Skeletal muscle tissue (tissue), 4 donors: ENCODE measurements around the gene TRPC1. TPM values are rescaled to one million over a fixed set of nuclear protein-coding genes. Genes with fewer than 3 reads are reported as not detected.

Experiments used
- H3K27ac ChIP-seq: one replicate; pipeline ENCODE4 v1.7.0; 2013; ENCODE audit warnings: mild to moderate bottlenecking, low read depth, low read length, inconsistent platforms
- H3K27me3 ChIP-seq, 3 donors: one replicate each; pipeline ENCODE4 v1.7.0; 2013; ENCODE audit warnings: low read length in 3 of 3; ENCODE audit not compliant: control insufficient read depth in 3 of 3, insufficient read depth in 3 of 3
- H3K36me3 ChIP-seq, 3 donors: one replicate each; pipeline ENCODE4 v1.7.0; 2013; ENCODE audit warnings: low read length in 3 of 3; ENCODE audit not compliant: control insufficient read depth in 3 of 3, insufficient read depth in 3 of 3
- H3K4me1 ChIP-seq, 3 donors: one replicate each; pipeline ENCODE4 v1.7.0; 2013; ENCODE audit warnings: low read length in 3 of 3, mild to moderate bottlenecking in 3 of 3; ENCODE audit not compliant: control insufficient read depth in 3 of 3, insufficient read depth in 3 of 3
- H3K4me3 ChIP-seq, 3 donors: one replicate each; pipeline ENCODE4 v1.7.0; 2013; ENCODE audit warnings: low read length in 3 of 3
- H3K9ac ChIP-seq, 3 donors: one replicate each; pipeline ENCODE4 v1.7.0; 2013; ENCODE audit warnings: low read length in 3 of 3, mild to moderate bottlenecking in 3 of 3, moderate library complexity in 2 of 3, low read depth in 1 of 3
- H3K9me3 ChIP-seq, 3 donors: one replicate each; pipeline ENCODE4 v1.7.0; 2013; ENCODE audit warnings: low read length in 3 of 3; ENCODE audit not compliant: control insufficient read depth in 3 of 3
- total RNA-seq: library from RNA; depleted of rRNA; stranded (reverse); fragments of >200 nt; gene quantifications from one replicate; pipeline ENCODE4 v1.2.3, GENCODE V29; 2014
- donor health status: Osteomylitis.

The TRPC1 gene
- total RNA-seq = 32.9 TPM

GRCh38 chr3:142723968-142724681 lies at the start of gene TRPC1:
TSS of gene TRPC1 (plus strand) at chr3:142724034. CDS start at chr3:142724560, 526 bp downstream.
- H3K4me1 ChIP-seq = peaks cover 0 to 7% (median 2%) of the 10 kb centered on the region in 3 donors
- H3K9me3 ChIP-seq = no peaks in the 10 kb centered on the region
- H3K4me3 ChIP-seq = peak within 1 kb of the TSS; percentile 78 to 87 (median 81)
- H3K27ac ChIP-seq = peak within 1 kb of the TSS; percentile 54
- H3K9ac ChIP-seq = peak within 1 kb of the TSS; percentile 67 to 80 (median 76)
- H3K36me3 ChIP-seq = no peaks in the 10 kb centered on the region
- H3K27me3 ChIP-seq = peaks cover 0 to 8% (median 5%) of the 10 kb centered on the region in 3 donors

- H3K27me3 ChIP-seq = no peaks in the 10 kb centered on the region
- no peaks in the 10 kb centered on the region for H3K36me3 ChIP-seq
- no peak overlapping the region for H3K9ac ChIP-seq
- H3K9me3 ChIP-seq = no peaks in the 10 kb centered on the region
- H3K4me3 ChIP-seq = no peak overlapping the region
- no peak overlapping the region for H3K27ac ChIP-seq
- H3K4me1 ChIP-seq = no peaks in the 10 kb centered on the region
Measured at GRCh38 chr3:142676151-142676550, 47.7 kb upstream of the TRPC1 start.

- Histone ChIP-seq H3K4me1 (no peaks in the 10 kb centered on the region), H3K9me3 (no peaks in the 10 kb centered on the region)
Measured at GRCh38 chr3:142680710-142681109, 43.1 kb upstream of the TRPC1 start.

GRCh38 chr3:142690613-142691012 lies 33.2 kb upstream of the TRPC1 start:
- H3K4me3 ChIP-seq = no peak overlapping the region
- no peaks in the 10 kb centered on the region for H3K27me3 ChIP-seq
- H3K36me3 ChIP-seq = no peaks in the 10 kb centered on the region
- H3K9ac ChIP-seq = no peak overlapping the region
- H3K9me3 ChIP-seq = no peaks in the 10 kb centered on the region
- H3K4me1 ChIP-seq = no peaks in the 10 kb centered on the region
- no peak overlapping the region for H3K27ac ChIP-seq

More at GRCh38 chr3:142680710-142681109, 43.1 kb upstream of the TRPC1 start:
- Histone ChIP-seq H3K9ac (no peak overlapping the region), H3K27ac (no peak overlapping the region), H3K36me3 (no peaks in the 10 kb centered on the region), H3K4me3 (no peak overlapping the region), H3K27me3 (no peaks in the 10 kb centered on the region)

- H3K27me3 ChIP-seq = no peaks in the 10 kb centered on the region
- no peaks in the 10 kb centered on the region for H3K9me3 ChIP-seq
- no peaks in the 10 kb centered on the region for H3K4me1 ChIP-seq
Measured at GRCh38 chr3:142691527-142691926, 32.3 kb upstream of the TRPC1 start.

GRCh38 chr3:142693136-142693853 lies 30.5 kb upstream of the TRPC1 start:
- H3K27me3 ChIP-seq = no peaks in the 10 kb centered on the region
- H3K9ac ChIP-seq = no peak overlapping the region
- no peak overlapping the region for H3K4me3 ChIP-seq
- H3K9me3 ChIP-seq = no peaks in the 10 kb centered on the region
- no peak overlapping the region for H3K27ac ChIP-seq
- no peaks in the 10 kb centered on the region for H3K4me1 ChIP-seq
- no peaks in the 10 kb centered on the region for H3K36me3 ChIP-seq

More at GRCh38 chr3:142691527-142691926, 32.3 kb upstream of the TRPC1 start:
- H3K4me3 ChIP-seq = no peak overlapping the region
- H3K27ac ChIP-seq = no peak overlapping the region
- H3K9ac ChIP-seq = no peak overlapping the region
- H3K36me3 ChIP-seq = no peaks in the 10 kb centered on the region

- Histone ChIP-seq H3K27ac (no peak overlapping the region), H3K36me3 (no peaks in the 10 kb centered on the region), H3K9ac (no peak overlapping the region), H3K4me1 (no peaks in the 10 kb centered on the region), H3K27me3 (no peaks in the 10 kb centered on the region), H3K4me3 (no peak overlapping the region), H3K9me3 (no peaks in the 10 kb centered on the region)
Measured at GRCh38 chr3:142694225-142694624, 29.6 kb upstream of the TRPC1 start.

GRCh38 chr3:142705198-142705597 lies 18.6 kb upstream of the TRPC1 start:
- no peak overlapping the region for H3K9ac ChIP-seq
- H3K4me3 ChIP-seq = no peak overlapping the region
- H3K9me3 ChIP-seq = no peaks in the 10 kb centered on the region
- H3K36me3 ChIP-seq = no peaks in the 10 kb centered on the region
- H3K4me1 ChIP-seq = no peaks in the 10 kb centered on the region
- no peak overlapping the region for H3K27ac ChIP-seq
- H3K27me3 ChIP-seq = no peaks in the 10 kb centered on the region

- Histone ChIP-seq H3K9ac (no peak overlapping the region), H3K4me3 (no peak overlapping the region), H3K27ac (no peak overlapping the region), H3K9me3 (no peaks in the 10 kb centered on the region), H3K4me1 (no peaks in the 10 kb centered on the region), H3K27me3 (no peaks in the 10 kb centered on the region), H3K36me3 (no peaks in the 10 kb centered on the region)
Measured at GRCh38 chr3:142706321-142707127, 17.3 kb upstream of the TRPC1 start.
